IMR-90 (cell line): Measurements from ENCODE around the gene ATRNL1. TPM values are rescaled to one million over a fixed set of nuclear protein-coding genes. Genes with fewer than 3 reads are reported as not detected.

ENCODE experiments used
- ATAC-seq: fragments of 200-7000 bp; cut with Tn5 transposase; 2 replicates; pipeline ENCODE4 v1.9.1; 2020; ENCODE audit warnings: low read depth, mild to moderate bottlenecking, moderate library complexity
- BruUV-seq: library from RNA; stranded (reverse); fragments of 400-500 nt; replicated peaks from 2 replicates; lab custom pipeline; 2021; lab: Mats Ljungman, UMichigan
- CTCF ChIA-PET: fragments of 300-600 bp; formaldehyde crosslinking; extraction: SDS; loops from one replicate; lab custom pipeline; 2021; ENCODE audit warnings: antibody characterized with exemption; lab: Yijun Ruan, JAX
- POLR2A ChIA-PET: fragments of 300-600 bp; sonication (Branson Sonifier 250); formaldehyde crosslinking; loops from one replicate; lab custom pipeline; 2022; ENCODE audit warnings: antibody characterized with exemption; ENCODE audit not compliant: unreplicated experiment; lab: Charles Lee
- DNase-seq: peaks from one replicate; pipeline ENCODE4 v3.0.0; 2013
- H2AFZ ChIP-seq: replicated peaks from 2 replicates; pipeline ENCODE3; 2013; ENCODE audit warnings: low read length, mild to moderate bottlenecking; ENCODE audit not compliant: poor library complexity
- H2AK5ac ChIP-seq: 2 replicates; pipeline ENCODE4 v1.6.1; 2013; ENCODE audit warnings: low read depth, low read length, inconsistent platforms
- H2AK9ac ChIP-seq: replicated peaks from 2 replicates; pipeline ENCODE3; 2013; ENCODE audit warnings: mild to moderate bottlenecking, low read depth, low read length, moderate library complexity; ENCODE audit not compliant: poor library complexity
- H2BK120ac ChIP-seq: 2 replicates; pipeline ENCODE4 v1.6.1; 2013; ENCODE audit warnings: low read depth, low read length, inconsistent platforms
- H2BK15ac ChIP-seq: 3 replicates; pipeline ENCODE4 v1.6.1; 2013; ENCODE audit warnings: low read depth, low read length, inconsistent platforms
- H2BK20ac ChIP-seq: 2 replicates; pipeline ENCODE4 v1.6.1; 2013; ENCODE audit warnings: low read depth, mild to moderate bottlenecking, inconsistent platforms, low read length, moderate library complexity
- H2BK5ac ChIP-seq: 2 replicates; pipeline ENCODE4 v1.6.1; 2013; ENCODE audit warnings: mild to moderate bottlenecking, low read depth, low read length, inconsistent platforms; ENCODE audit not compliant: poor library complexity, severe bottlenecking
- H3K14ac ChIP-seq: replicated peaks from 2 replicates; pipeline ENCODE4 v1.6.1; 2013; ENCODE audit warnings: low read depth, low read length, inconsistent platforms
- H3K18ac ChIP-seq: 2 replicates; pipeline ENCODE4 v1.6.1; 2013; ENCODE audit warnings: low read depth, low read length, control low read depth
- H3K23ac ChIP-seq: 2 replicates; pipeline ENCODE4 v1.6.1; 2013; ENCODE audit warnings: low read depth, low read length, inconsistent platforms
- H3K27ac ChIP-seq: 2 replicates; pipeline ENCODE4 v1.5.1; 2013; ENCODE audit warnings: mild to moderate bottlenecking, control low read depth, low read length; ENCODE audit not compliant: insufficient read depth
- H3K27me3 ChIP-seq: 2 replicates; pipeline ENCODE4 v1.6.1; 2013; ENCODE audit warnings: low read length; ENCODE audit not compliant: control insufficient read depth, insufficient read depth
- H3K36me3 ChIP-seq: 2 replicates; pipeline ENCODE4 v1.6.1; 2013; ENCODE audit warnings: low read length, mixed read lengths; ENCODE audit not compliant: control insufficient read depth, insufficient read depth
- H3K4ac ChIP-seq: 2 replicates; pipeline ENCODE4 v1.6.1; 2013; ENCODE audit warnings: low read depth, low read length, inconsistent platforms
- H3K4me1 ChIP-seq: 2 replicates; pipeline ENCODE4 v1.6.1; 2013; ENCODE audit warnings: low read length, mixed read lengths; ENCODE audit not compliant: control insufficient read depth, insufficient read depth
- H3K4me2 ChIP-seq: 2 replicates; pipeline ENCODE4 v1.6.1; 2013; ENCODE audit warnings: low read depth, mild to moderate bottlenecking, control low read depth, low read length, moderate library complexity
- H3K4me3 ChIP-seq: 2 replicates; pipeline ENCODE4 v1.5.1; 2013; ENCODE audit warnings: low read depth, mild to moderate bottlenecking, control low read depth, low read length, moderate library complexity; ENCODE audit not compliant: insufficient read depth
- H3K56ac ChIP-seq: 2 replicates; pipeline ENCODE4 v1.6.1; 2013; ENCODE audit warnings: low read length, inconsistent platforms; ENCODE audit not compliant: insufficient read depth; ENCODE audit errors: extremely low read depth
- H3K79me1 ChIP-seq, 2 experiments: 2 replicates each; pipeline ENCODE4 v1.6.1; 2013; ENCODE audit warnings: low read length in 2 of 2, inconsistent platforms in 1 of 2, low read depth in 1 of 2
- H3K9ac ChIP-seq: 2 replicates; pipeline ENCODE4 v1.6.1; 2013; ENCODE audit warnings: low read depth, low read length, control low read depth
- H3K9me1 ChIP-seq: 2 replicates; pipeline ENCODE4 v1.6.1; 2013; ENCODE audit warnings: low read length, inconsistent platforms; ENCODE audit not compliant: insufficient read depth
- H3K9me3 ChIP-seq: 2 replicates; pipeline ENCODE4 v1.6.1; 2013; ENCODE audit warnings: low read length; ENCODE audit not compliant: control insufficient read depth, insufficient read depth
- H4K20me1 ChIP-seq: 2 replicates; pipeline ENCODE4 v1.6.1; 2013; ENCODE audit warnings: low read length, inconsistent platforms; ENCODE audit not compliant: insufficient read depth
- H4K5ac ChIP-seq: 2 replicates; pipeline ENCODE4 v1.6.1; 2013; ENCODE audit warnings: mild to moderate bottlenecking, low read depth, low read length, control low read depth
- H4K8ac ChIP-seq, 2 experiments: 2 replicates each; pipeline ENCODE4 v1.6.1; 2013; ENCODE audit warnings: low read depth in 2 of 2, low read length in 2 of 2, control low read depth in 1 of 2, inconsistent platforms in 1 of 2
- H4K91ac ChIP-seq: 2 replicates; pipeline ENCODE4 v1.6.1; 2013; ENCODE audit warnings: low read depth, low read length, inconsistent platforms; ENCODE audit not compliant: insufficient read depth
- BHLHE40 ChIP-seq: fragments of 150-350 bp; IDR thresholded peaks from 2 replicates; pipeline ENCODE4 v1.6.1; 2016; ENCODE audit warnings: mild to moderate bottlenecking, low read depth, low read length
- CEBPB ChIP-seq: IDR thresholded peaks from 2 replicates; pipeline ENCODE4 v1.6.1; 2012; ENCODE audit warnings: low read depth, low read length, improper control_type of control experiment
- CHD1 ChIP-seq: IDR thresholded peaks from 2 replicates; pipeline ENCODE4 v1.6.1; 2012; ENCODE audit warnings: low read depth, low read length, improper control_type of control experiment
- FOS ChIP-seq: fragments of 150-350 bp; IDR thresholded peaks from 2 replicates; pipeline ENCODE4 v1.6.1; 2016; ENCODE audit warnings: low read depth, low read length
- MAFK ChIP-seq: IDR thresholded peaks from 2 replicates; pipeline ENCODE4 v1.6.1; 2012; ENCODE audit warnings: low read depth, low read length, improper control_type of control experiment
- MAZ ChIP-seq: IDR thresholded peaks from 2 replicates; pipeline ENCODE4 v1.6.1; 2012; ENCODE audit warnings: low read depth, mild to moderate bottlenecking, low read length, improper control_type of control experiment, moderate library complexity, borderline replicate concordance
- MXI1 ChIP-seq: IDR thresholded peaks from 2 replicates; pipeline ENCODE4 v1.6.1; 2012; ENCODE audit warnings: low read depth, mild to moderate bottlenecking, low read length, moderate library complexity, borderline replicate concordance
- NFE2L2 ChIP-seq: fragments of 150-350 bp; IDR thresholded peaks from 2 replicates; pipeline ENCODE4 v1.6.1; 2016; ENCODE audit warnings: low read depth, mild to moderate bottlenecking, low read length
- POLR2A ChIP-seq: IDR thresholded peaks from 2 replicates; pipeline ENCODE4 v1.6.1; 2012; ENCODE audit warnings: mild to moderate bottlenecking, low read depth, low read length
- RAD21 ChIP-seq: IDR thresholded peaks from 2 replicates; pipeline ENCODE4 v1.6.1; 2012; ENCODE audit warnings: low read length, improper control_type of control experiment
- RCOR1 ChIP-seq: IDR thresholded peaks from 2 replicates; pipeline ENCODE4 v1.6.1; 2012; ENCODE audit warnings: mild to moderate bottlenecking, low read length, improper control_type of control experiment; ENCODE audit not compliant: insufficient replicate concordance
- RFX5 ChIP-seq: IDR thresholded peaks from 2 replicates; pipeline ENCODE4 v1.8.0; 2012; ENCODE audit warnings: low read depth, mild to moderate bottlenecking, low read length, moderate library complexity
- SMC3 ChIP-seq: fragments of 150-350 bp; IDR thresholded peaks from 2 replicates; pipeline ENCODE4 v1.6.1; 2016; ENCODE audit warnings: low read depth, mild to moderate bottlenecking, antibody characterized with exemption, low read length, moderate library complexity
- dilution Hi-C: fragments of 300-500 bp; cut with HindIII; formaldehyde crosslinking; loops from one replicate; pipeline ENCODE4 v1.14.3; 2018; ENCODE audit warnings: low sequenced_read_pairs; ENCODE audit not compliant: unreplicated experiment
- in situ Hi-C: fragments of 300-500 bp; cut with MboI; formaldehyde crosslinking; loops from 3 replicates; pipeline ENCODE4 v1.14.3; 2019; ENCODE audit warnings: low sequenced_read_pairs, inconsistent platforms, mixed read lengths
- intact Hi-C: fragments of 100-400 bp; cut with micrococcal nuclease; formaldehyde crosslinking; loops from 2 replicates; pipeline ENCODE4 v1.10.0; 2022
- polyA plus RNA-seq, 3 experiments: library from polyadenylated mRNA; depleted of rRNA; stranded (reverse); fragments of >200 nt; gene quantifications; 2 replicates each; pipeline ENCODE4 v1.2.3, GENCODE V29; 2012; ENCODE audit warnings: low replicate concordance in 1 of 3
- total RNA-seq: library from RNA; depleted of rRNA; stranded (reverse); fragments of >200 nt; gene quantifications from 2 replicates; pipeline ENCODE4 v1.2.3, GENCODE V29; 2012
- TF ChIP-seq, protein P1 (sequence below): fragments of 150-350 bp; IDR thresholded peaks from 2 replicates; pipeline ENCODE4 v1.6.1; 2016; ENCODE audit warnings: low read depth, mild to moderate bottlenecking, low read length, moderate library complexity, borderline replicate concordance
- TF ChIP-seq, protein P2 (sequence below): fragments of 150-350 bp; IDR thresholded peaks from 2 replicates; pipeline ENCODE4 v1.6.1; 2017; ENCODE audit warnings: mild to moderate bottlenecking, antibody characterized with exemption, low read length, low read depth
- TF ChIP-seq, protein P3 (sequence below): conservative IDR thresholded peaks from 2 replicates; pipeline ENCODE4 v1.5.1; 2012; ENCODE audit warnings: mild to moderate bottlenecking, low read depth, low read length, improper control_type of control experiment

The ATRNL1 gene
- total and polyA plus RNA-seq, 2 of the 4 experiments (the other 2 are of a cell fraction) = 0.18 to 0.19 TPM

DNA sequence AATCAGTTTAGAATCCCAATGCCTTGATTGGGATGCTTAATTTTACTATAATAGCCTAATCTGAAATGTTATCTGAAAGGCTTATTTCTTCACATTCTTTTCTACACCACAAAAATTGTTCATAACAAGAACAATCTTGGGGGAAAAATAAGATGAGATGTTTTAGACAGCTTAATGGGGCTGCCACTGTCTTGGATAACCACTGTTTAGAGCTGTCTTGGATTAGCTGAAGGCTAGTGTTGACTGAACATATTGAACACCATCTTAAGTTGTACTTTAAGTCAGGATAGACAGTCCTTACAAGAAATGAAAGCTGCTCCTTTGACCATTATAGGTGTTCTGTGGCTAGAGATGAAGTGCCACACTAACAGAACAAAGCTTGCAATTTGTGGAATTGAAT is 678.6 kb downstream of the ATRNL1 start:
- dilution Hi-C loops (no loop called here), intact Hi-C loops (no loop called here), in situ Hi-C loops (no loop called here)
- H4K91ac ChIP-seq = no peak overlapping the region
- no TSS peak for BruUV-seq
- no peaks in the 10 kb centered on the region for H4K20me1 ChIP-seq
- H2AK5ac ChIP-seq = no peak overlapping the region
- no peak overlapping the region for H4K8ac ChIP-seq
- H3K18ac ChIP-seq = no peak overlapping the region
- TF ChIP-seq NFE2L2 = no peak
- no peak for TF ChIP-seq MAZ
- TF ChIP-seq, protein P1, sequence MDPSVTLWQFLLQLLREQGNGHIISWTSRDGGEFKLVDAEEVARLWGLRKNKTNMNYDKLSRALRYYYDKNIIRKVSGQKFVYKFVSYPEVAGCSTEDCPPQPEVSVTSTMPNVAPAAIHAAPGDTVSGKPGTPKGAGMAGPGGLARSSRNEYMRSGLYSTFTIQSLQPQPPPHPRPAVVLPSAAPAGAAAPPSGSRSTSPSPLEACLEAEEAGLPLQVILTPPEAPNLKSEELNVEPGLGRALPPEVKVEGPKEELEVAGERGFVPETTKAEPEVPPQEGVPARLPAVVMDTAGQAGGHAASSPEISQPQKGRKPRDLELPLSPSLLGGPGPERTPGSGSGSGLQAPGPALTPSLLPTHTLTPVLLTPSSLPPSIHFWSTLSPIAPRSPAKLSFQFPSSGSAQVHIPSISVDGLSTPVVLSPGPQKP = no peak
- TF ChIP-seq FOS = no peak
- TF ChIP-seq, protein P2, sequence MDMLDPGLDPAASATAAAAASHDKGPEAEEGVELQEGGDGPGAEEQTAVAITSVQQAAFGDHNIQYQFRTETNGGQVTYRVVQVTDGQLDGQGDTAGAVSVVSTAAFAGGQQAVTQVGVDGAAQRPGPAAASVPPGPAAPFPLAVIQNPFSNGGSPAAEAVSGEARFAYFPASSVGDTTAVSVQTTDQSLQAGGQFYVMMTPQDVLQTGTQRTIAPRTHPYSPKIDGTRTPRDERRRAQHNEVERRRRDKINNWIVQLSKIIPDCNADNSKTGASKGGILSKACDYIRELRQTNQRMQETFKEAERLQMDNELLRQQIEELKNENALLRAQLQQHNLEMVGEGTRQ = no peak
- TF ChIP-seq RAD21 = no peak
- no peak for TF ChIP-seq CEBPB
- no peak for TF ChIP-seq RCOR1
- no peak for TF ChIP-seq CHD1
- TF ChIP-seq RFX5 = no peak
- TF ChIP-seq BHLHE40 = no peak
- TF ChIP-seq POLR2A = no peak
- TF ChIP-seq, protein P3, sequence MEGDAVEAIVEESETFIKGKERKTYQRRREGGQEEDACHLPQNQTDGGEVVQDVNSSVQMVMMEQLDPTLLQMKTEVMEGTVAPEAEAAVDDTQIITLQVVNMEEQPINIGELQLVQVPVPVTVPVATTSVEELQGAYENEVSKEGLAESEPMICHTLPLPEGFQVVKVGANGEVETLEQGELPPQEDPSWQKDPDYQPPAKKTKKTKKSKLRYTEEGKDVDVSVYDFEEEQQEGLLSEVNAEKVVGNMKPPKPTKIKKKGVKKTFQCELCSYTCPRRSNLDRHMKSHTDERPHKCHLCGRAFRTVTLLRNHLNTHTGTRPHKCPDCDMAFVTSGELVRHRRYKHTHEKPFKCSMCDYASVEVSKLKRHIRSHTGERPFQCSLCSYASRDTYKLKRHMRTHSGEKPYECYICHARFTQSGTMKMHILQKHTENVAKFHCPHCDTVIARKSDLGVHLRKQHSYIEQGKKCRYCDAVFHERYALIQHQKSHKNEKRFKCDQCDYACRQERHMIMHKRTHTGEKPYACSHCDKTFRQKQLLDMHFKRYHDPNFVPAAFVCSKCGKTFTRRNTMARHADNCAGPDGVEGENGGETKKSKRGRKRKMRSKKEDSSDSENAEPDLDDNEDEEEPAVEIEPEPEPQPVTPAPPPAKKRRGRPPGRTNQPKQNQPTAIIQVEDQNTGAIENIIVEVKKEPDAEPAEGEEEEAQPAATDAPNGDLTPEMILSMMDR = no peak
- no peak for TF ChIP-seq MXI1
- no peak for TF ChIP-seq MAFK
- no peak for TF ChIP-seq SMC3
- no peak overlapping the region for H3K14ac ChIP-seq
- ATAC-seq (no peak), DNase-seq (no peak)
- no peak overlapping the region for H2BK15ac ChIP-seq
- H3K9me3 ChIP-seq = no peaks in the 10 kb centered on the region
- H3K9ac ChIP-seq = no peak overlapping the region
- H3K4ac ChIP-seq = no peak overlapping the region
- no peaks in the 10 kb centered on the region for H3K4me1 ChIP-seq
- no peak overlapping the region for H3K4me3 ChIP-seq
- no peaks in the 10 kb centered on the region for H3K36me3 ChIP-seq
- no peak overlapping the region for H3K56ac ChIP-seq
- ChIA-PET POLR2A (no interaction called here), CTCF (no interaction called here)
- H2BK120ac ChIP-seq = no peak overlapping the region
- no peak overlapping the region for H3K27ac ChIP-seq
- no peaks in the 10 kb centered on the region for H3K9me1 ChIP-seq
- no peak overlapping the region for H3K4me2 ChIP-seq
- no peaks in the 10 kb centered on the region for H3K27me3 ChIP-seq
- H2BK20ac ChIP-seq = no peak overlapping the region
- H2BK5ac ChIP-seq = no peak overlapping the region
- H4K5ac ChIP-seq = no peak overlapping the region
- H2AK9ac ChIP-seq = no peak overlapping the region
- no peaks in the 10 kb centered on the region for H3K79me1 ChIP-seq
- H3K23ac ChIP-seq = no peak overlapping the region
- no peak overlapping the region for H2AFZ ChIP-seq
